ENCODE data around the gene ANO7.

Gene ANO7

DNA sequence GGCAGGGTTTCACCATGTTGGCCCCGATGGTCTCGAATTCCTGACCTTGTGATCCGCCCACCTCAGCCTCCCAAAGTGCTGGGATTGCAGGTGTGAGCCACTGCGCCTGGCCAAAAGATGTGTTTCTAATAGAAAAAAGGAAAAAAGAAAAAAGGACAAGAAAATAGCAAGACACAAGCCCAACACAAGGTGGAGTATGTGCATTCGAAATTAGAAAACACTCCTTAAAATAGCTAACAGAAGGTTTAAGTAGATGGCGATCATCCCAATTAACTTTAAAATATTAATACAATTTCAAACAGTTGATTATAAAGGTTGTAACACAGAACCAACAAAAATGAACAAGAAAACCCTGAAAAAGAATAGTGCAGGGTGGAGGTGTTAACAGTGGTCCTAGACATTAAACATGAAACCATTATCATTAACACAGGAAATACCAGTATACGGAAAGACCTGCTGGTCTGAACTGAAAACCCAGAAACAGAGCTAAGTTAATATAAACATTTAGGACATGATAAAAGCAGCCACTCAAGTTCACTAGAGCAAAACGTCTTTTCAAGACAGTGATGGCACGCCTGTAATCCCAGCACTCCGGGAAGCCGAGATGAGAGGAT lies 69.0 kb downstream of the ANO7 start:
- DNase-seq = no peak
- H3F3A ChIP-seq (ENCODE audit: insufficient read depth, low read length) = no peaks in the 10 kb centered on the region
- H3K9me3 ChIP-seq (replicated peaks; ENCODE audit: insufficient read depth, low read length) = no peaks in the 10 kb centered on the region
- TF ChIP-seq EZH2phosphoT487 (IDR thresholded peaks at IDR 0.05; ENCODE audit: low read length) = no peak
- TF ChIP-seq EZH2 (optimal IDR thresholded peaks at IDR 0.05; ENCODE audit: low read depth, low read length) = no peak
- TF ChIP-seq, protein P1, sequence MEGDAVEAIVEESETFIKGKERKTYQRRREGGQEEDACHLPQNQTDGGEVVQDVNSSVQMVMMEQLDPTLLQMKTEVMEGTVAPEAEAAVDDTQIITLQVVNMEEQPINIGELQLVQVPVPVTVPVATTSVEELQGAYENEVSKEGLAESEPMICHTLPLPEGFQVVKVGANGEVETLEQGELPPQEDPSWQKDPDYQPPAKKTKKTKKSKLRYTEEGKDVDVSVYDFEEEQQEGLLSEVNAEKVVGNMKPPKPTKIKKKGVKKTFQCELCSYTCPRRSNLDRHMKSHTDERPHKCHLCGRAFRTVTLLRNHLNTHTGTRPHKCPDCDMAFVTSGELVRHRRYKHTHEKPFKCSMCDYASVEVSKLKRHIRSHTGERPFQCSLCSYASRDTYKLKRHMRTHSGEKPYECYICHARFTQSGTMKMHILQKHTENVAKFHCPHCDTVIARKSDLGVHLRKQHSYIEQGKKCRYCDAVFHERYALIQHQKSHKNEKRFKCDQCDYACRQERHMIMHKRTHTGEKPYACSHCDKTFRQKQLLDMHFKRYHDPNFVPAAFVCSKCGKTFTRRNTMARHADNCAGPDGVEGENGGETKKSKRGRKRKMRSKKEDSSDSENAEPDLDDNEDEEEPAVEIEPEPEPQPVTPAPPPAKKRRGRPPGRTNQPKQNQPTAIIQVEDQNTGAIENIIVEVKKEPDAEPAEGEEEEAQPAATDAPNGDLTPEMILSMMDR (IDR thresholded peaks at IDR 0.05; ENCODE audit: low read length) = no peak
- H3K4me3 ChIP-seq (ENCODE audit: low read length) = no peak overlapping the region
- H2AFZ ChIP-seq (ENCODE audit: low read length) = no peak overlapping the region
- peaks cover 70% of the 10 kb centered on the region for H3K79me2 ChIP-seq (ENCODE audit: low read length)
- H3K27me3 ChIP-seq (replicated peaks; ENCODE audit: insufficient read depth, low read length) = no peaks in the 10 kb centered on the region
- H3K9me2 ChIP-seq (replicated peaks; ENCODE audit: insufficient read depth, low read length) = no peaks in the 10 kb centered on the region
- no peaks in the 10 kb centered on the region for H4K20me1 ChIP-seq (ENCODE audit: insufficient read depth, low read length)
- H3K9ac ChIP-seq (ENCODE audit: low read length) = no peak overlapping the region
- H3K36me3 ChIP-seq (replicated peaks; ENCODE audit: insufficient read depth, low read length) = peaks cover 6% of the 10 kb centered on the region
- no peaks in the 10 kb centered on the region for H3K4me1 ChIP-seq (ENCODE audit: low read length)
- H3K4me2 ChIP-seq (ENCODE audit: low read depth, low read length) = no peak overlapping the region
- no peak overlapping the region for H3K27ac ChIP-seq (ENCODE audit: low read length)

DNA sequence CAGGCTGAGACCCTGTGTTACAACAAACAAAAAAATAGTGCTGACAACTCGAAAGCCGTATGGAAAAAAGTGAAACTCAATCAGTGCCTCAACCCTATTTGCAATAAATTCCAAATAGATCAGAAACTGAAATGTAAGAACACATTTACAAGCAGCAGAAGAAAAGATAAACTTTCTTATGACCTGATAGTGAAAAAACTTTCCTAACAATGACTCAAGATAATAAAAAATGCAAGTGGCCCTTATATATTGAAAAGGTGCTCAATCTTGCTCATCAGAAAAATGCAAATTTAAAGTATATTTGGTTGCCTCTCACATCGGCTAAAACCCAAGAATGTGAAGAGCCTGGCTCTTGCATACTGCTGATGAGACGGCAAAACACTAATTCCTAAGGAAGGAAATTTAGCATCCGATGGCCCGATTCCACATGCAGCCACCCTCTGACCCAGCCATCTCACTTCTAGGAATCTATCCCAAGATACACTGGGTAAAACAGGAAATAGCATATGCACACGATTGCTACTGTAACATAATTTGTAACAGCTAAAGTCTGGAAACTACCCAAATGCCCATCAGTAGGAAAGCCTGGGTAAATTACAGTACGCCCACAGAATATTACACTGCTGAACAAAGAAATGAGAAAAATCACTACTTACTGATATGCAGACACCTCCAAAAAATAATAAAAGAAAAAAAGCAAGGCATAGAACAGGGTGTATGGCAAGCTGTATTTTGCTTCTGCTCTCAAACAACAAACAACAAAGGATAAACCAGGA lies 70.2 kb downstream of the ANO7 start:
- Histone ChIP-seq H3K9me2 (replicated peaks; ENCODE audit: insufficient read depth, low read length) (no peaks in the 10 kb centered on the region), H2AFZ (ENCODE audit: low read length) (no peak overlapping the region), H3K4me2 (ENCODE audit: low read depth, low read length) (no peak overlapping the region), H3K4me3 (ENCODE audit: low read length) (no peak overlapping the region), H3F3A (ENCODE audit: insufficient read depth, low read length) (no peaks in the 10 kb centered on the region), H3K4me1 (ENCODE audit: low read length) (no peaks in the 10 kb centered on the region), H3K79me2 (ENCODE audit: low read length) (peaks cover 71% of the 10 kb centered on the region), H3K27ac (ENCODE audit: low read length) (no peak overlapping the region), H3K9me3 (replicated peaks; ENCODE audit: insufficient read depth, low read length) (no peaks in the 10 kb centered on the region), H3K9ac (ENCODE audit: low read length) (no peak overlapping the region), H3K27me3 (replicated peaks; ENCODE audit: insufficient read depth, low read length) (no peaks in the 10 kb centered on the region), H4K20me1 (ENCODE audit: insufficient read depth, low read length) (no peaks in the 10 kb centered on the region), H3K36me3 (replicated peaks; ENCODE audit: insufficient read depth, low read length) (peaks cover 13% of the 10 kb centered on the region)
- TF ChIP-seq EZH2phosphoT487 (IDR thresholded peaks at IDR 0.05; ENCODE audit: low read length) (no peak), EZH2 (optimal IDR thresholded peaks at IDR 0.05; ENCODE audit: low read depth, low read length) (no peak)
- TF ChIP-seq, protein P1 (IDR thresholded peaks at IDR 0.05; ENCODE audit: low read length) = no peak
- DNase-seq = no peak

GRCh38 chr2:241260911-241261310 lies 72.4 kb downstream of the ANO7 start:
- DNase-seq = no peak
- peaks cover 68% of the 10 kb centered on the region for H3K79me2 ChIP-seq (ENCODE audit: low read length)

More at GRCh38 chr2:241260911-241261310, 72.4 kb downstream of the ANO7 start:
- peaks cover 6% of the 10 kb centered on the region for H3K36me3 ChIP-seq (replicated peaks; ENCODE audit: insufficient read depth, low read length)
- H3K9me3 ChIP-seq (replicated peaks; ENCODE audit: insufficient read depth, low read length) = no peaks in the 10 kb centered on the region
- TF ChIP-seq EZH2 (optimal IDR thresholded peaks at IDR 0.05; ENCODE audit: low read depth, low read length) (no peak), EZH2phosphoT487 (IDR thresholded peaks at IDR 0.05; ENCODE audit: low read length) (no peak)
- TF ChIP-seq, protein P1 (IDR thresholded peaks at IDR 0.05; ENCODE audit: low read length) = no peak
- no peaks in the 10 kb centered on the region for H3K4me1 ChIP-seq (ENCODE audit: low read length)
- no peak overlapping the region for H3K9ac ChIP-seq (ENCODE audit: low read length)
- no peak overlapping the region for H3K4me3 ChIP-seq (ENCODE audit: low read length)
- no peaks in the 10 kb centered on the region for H4K20me1 ChIP-seq (ENCODE audit: insufficient read depth, low read length)
- H3K27ac ChIP-seq (ENCODE audit: low read length) = no peak overlapping the region
- no peak overlapping the region for H3K4me2 ChIP-seq (ENCODE audit: low read depth, low read length)
- no peak overlapping the region for H2AFZ ChIP-seq (ENCODE audit: low read length)
- H3F3A ChIP-seq (ENCODE audit: insufficient read depth, low read length) = no peaks in the 10 kb centered on the region
- no peaks in the 10 kb centered on the region for H3K9me2 ChIP-seq (replicated peaks; ENCODE audit: insufficient read depth, low read length)
- H3K27me3 ChIP-seq (replicated peaks; ENCODE audit: insufficient read depth, low read length) = no peaks in the 10 kb centered on the region

Measured in MM.1S (cell line).